Germinal center (tissue), 1 donor: ENCODE results near the gene FAM168B.

Experiments
- DNase-seq: peaks from one replicate; pipeline ENCODE4 v3.0.0; 2012; ENCODE audit warnings: mixed read lengths, low spot score

The FAM168B gene

DNA sequence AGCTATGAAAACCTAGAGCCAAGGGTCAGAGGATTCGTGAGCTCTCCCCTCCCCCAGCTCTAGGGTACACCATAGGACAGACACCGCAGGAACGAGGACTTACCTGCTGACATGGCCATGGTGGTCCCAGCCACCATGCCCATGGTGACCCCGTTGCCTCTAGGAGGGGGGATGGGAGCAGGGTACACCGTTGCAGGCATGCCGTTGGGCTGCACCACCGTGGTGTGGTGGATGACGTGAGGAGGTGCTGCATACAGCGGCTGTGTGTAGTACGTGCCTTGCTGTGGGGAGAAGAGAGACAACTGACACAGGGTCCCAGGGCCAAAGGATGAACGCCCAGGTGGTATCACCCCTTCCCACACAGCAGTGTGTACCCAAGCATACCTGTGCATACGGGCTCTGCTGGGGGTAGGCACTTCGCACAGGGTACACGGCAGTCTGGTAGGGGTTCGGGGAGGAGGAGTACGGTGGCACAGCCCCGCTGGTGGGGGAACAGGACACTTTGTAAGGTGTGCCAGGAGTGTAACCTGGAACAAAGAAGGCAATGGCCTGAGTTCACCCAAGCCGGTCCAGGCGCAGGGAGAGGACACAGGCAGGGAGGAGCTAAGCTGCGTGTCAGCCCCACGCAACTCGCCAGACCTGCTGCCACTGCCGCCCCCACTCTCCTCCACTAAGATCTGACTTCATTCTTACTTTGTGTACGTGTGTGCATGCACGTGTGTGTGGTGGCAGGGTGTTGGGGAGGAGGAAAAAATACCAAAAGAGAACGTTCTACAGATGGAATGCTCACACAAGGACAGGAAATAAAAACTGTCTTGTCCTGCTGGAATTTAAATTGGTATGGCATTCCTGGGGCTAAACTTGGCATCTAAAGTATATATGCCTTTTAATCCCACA is 37.8 kb downstream of the FAM168B start:
- no peak for DNase-seq

DNA sequence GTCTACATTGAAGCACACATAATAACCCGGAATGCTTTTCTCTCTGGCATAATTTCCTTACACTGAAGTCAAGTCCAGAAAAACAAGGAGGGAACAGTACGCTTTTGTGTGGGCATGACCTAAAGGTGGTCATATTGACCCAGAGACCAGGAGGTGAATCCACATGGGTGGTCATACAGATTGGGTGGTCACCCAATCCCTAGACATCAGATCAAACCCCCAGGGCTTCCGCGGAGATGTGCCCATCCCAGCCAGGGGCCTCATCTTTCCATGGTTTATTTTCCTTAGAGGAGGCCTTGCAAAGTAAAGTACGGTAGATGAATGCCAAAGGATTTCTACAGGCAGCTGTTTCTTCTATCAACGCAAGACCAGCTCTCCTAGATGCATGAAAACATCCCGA is 38.8 kb downstream of the FAM168B start:
- DNase-seq = no peak

DNA sequence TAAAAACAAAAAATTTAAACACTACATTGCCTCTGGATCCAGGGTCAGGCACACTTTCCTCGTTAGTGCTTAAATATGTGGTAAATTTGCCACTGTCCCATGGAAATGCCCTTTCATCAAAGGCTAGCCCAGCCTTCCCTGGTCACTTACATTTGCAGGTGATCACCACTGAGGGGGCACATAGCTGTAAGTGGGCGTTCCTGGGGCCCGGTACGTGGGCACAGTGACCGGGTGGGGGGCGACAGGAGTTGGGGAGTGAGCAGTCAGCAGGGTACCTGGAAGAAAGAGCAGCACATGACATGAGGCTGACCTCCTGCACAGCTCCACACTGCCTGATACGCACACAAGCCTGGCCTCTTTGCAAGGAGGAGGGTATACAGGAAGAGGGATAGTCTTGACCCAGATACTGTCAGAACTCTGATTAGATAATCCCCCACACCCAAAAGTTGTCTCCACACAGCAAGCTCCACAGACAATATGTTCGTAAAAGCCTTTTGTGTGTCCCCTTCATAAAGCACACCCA is 40.5 kb downstream of the FAM168B start:
- no peak for DNase-seq

DNA sequence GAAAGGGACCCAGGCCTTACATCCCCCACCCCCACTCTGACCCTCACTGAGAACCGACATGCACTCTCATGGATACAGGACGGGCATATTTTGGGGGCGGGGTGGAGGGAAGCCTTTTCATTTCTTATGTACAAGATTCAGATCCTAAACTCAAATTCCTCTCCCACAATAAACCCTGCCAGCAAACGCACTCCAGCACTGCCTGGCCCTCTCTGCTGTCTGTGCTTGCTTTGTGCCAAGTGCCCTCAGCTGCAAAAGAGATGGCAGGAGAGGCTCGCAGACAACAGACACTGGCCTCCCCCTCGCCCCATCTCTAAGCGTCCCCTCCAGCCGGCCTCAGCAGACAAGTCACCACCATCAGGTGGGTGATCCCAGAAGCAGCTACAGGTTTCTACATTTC is 42.4 kb downstream of the FAM168B start:
- no peak for DNase-seq

DNA sequence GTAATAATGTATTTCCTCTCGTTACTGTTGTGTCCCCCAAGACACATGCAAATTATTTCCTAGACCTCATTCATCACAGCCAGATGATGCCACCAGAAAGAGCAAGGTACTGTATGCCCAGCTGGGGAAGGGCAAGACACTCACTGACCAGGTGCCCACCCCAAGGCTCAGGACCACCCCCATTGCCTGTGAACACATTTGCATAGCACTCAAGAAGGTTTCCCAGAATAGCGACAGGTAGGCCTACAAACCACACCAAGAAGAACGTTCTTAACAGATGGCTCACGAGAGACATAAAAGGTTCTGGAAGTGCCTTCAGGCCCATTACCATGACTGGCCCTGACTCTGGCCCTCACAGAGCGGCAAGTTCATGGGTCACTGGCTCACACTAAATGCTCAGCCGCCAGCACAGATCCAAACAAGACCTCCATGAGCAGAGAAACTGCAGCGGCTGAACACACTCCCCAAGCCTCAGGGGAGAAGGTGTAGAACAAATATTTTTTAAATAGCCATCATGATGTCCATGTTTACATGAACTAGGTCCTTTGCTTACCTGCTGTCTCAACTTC is 44.0 kb downstream of the FAM168B start:
- no peak for DNase-seq

DNA sequence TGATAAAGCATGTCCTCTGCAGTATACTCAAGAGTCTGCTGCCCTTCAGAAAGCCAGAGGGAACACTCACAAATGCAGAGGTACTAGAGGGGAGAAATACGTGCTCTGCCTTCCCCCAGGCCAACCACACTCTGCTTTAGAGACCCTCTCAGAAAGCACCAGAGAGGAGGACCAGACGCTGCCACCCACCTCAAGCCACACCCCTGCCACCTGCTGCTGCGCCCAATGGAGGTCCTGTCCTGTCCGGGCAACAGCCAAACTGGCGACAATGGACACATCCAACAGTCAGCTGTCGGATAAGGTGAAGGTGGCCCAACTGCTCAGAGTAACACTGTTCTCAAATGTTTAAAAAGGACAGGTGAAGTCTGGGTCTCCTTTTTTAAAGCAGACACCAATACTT is 44.6 kb downstream of the FAM168B start:
- DNase-seq = no peak

DNA sequence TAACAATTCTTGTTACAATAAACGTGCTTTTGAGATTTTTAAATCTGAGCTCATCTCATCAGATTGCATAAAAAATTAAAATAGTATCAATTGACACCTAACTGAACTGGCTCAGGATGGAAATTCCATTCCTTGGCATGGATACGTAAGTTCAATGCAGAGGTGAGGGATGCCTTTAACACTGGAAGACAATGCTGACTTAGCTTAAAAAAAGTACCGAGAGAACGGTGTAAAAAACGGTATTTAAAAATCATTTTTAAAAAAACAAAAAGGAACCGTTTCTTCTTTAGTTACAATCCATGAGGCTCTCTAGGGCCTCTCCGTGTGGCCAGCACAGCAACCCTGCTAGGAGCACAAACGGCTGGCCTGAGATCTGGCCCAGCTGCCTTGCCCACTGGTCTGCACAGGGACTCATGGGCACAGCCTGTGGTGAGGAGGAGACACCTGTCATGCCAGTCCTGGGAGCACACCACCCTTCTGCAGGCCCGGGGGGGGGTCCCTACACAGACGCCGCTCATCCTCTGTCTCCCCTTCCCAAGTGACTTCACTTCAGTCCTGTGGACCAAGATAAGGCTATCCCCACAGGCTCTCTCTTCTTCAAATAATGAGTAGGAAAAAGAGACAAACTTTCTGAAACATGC is 45.2 kb downstream of the FAM168B start:
- no peak for DNase-seq

DNA sequence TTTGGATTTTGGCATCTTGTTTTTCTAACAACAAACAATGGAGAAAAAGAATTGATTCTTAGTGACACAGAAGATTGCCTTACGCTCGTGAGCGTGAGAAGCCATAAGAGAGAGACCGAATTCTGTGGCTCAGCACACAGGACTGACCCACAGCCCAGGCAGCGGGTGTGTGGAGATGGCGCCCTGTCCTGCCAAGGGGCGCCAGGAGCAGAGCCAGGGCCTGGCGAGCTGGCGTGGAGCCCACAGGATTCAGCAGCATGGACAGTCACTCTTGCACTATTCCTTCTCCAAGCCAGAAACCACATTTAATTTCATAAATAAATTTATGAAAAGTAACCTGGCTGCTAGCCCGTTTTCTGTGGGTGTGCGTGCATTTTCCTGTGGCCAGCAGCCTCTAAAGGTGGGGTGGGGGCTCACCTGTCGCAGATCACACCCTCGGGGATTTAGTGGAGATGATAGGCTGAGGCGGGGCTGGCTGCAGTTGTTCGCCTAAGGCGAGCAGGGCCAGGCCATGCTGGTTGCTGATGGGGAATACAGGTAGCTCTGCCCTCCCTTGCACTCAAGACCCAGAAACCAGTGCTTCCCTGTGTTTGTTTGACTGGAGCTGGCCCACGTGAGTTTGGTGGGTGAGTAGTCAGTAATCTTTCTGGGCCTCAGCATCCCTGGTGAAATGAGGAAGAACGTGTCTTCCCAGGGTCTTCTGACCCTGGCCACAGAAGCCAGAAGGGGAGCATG is 46.2 kb downstream of the FAM168B start:
- DNase-seq = no peak

DNA sequence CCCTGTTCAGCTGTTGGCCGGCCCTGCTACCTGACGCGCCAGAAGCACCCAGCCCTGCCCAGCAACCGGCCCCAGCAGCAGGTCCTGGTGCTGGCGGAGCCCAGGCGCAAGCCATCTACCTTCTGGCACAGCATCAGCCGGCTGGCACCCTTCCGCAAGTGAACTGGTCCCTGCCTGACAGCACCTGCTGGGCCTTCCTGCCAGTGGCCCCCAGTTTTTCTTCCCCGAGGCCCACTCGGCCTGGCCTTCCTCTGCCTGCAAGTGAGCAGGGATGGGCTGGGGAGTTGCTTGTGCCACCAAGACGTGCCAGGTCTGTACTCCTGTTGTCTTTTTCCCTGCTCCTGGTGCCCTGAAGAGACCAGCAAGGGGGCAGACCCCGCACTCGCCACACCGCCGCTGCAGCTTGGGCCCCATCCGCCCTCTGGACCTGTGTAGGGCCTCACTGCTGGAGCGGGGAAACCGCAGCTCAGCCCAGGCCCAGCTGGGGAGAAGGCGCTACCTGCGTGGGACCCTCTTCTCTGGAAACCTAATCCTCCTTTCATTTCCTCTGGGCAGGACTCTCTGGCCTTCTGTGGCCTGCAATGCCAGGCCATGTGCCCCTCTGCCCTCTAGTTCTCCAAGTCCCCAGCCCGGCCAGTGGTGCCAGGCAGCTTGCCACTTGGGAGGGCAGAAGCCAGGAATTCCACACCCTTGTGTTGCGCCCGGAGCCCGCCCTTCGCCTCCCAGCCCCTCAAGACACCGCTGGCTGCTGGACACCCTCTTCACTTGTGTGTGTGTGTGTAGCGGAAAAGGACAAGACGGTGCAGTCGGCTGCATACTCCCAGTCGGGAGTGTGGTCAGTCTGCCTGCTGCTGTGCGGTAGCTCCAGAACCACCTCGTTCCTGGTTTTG is 47.0 kb downstream of the FAM168B start:
- no peak for DNase-seq

DNA sequence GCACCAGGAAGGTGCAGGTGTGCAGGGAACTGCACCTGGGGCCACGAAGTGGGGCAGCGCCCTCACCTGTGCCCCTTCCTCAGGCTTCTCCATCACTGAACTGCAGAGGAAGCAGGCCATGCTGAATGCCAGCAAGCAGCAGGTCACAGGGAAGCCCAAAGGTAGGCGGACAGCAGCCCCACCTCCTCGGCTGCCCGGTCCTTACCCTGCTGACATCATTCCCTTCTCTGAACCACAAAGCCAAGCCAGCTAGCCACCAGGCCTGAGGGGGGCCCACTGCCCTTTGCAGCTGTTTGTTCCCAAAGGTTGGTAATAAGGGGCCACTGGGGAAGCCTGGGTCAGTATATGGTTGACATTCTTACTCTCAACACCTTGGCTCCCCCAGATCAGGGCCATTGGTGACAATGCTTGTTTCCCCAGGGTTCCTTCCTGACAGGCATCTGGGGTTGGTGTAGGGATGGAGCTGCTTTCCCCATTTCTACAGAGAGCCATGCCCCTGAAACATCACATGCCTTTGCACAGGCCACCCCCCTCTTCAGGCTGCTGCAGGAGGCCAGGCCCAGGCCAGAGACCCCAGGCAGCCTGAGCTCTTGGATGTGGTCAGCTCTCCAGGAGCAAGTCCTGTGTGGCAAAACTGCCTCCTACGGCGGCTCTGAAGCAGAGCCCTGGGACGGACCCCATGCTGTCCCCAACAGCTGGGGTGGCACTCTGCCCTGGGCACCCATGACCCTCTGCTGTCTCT is 47.8 kb downstream of the FAM168B start:
- no peak for DNase-seq

DNA sequence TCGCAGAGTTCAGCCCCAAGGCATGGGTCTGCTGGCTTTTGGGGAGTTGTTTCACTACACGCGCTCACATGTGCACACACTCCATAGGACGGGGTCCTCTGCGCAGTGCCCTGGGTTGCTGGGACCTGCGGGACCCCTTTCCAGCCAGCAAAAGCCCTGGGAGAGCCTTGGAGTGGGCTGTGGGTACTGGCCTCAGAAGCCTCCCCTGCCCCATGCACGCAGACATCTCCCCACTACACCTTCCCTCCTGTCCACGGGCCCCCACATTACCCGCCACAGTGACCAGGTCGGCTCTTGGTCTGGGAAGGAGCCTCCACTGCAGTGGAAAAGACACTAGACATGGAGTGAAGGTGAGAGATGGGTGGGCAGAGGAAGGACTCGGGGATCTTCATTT is 48.5 kb downstream of the FAM168B start:
- DNase-seq = no peak

DNA sequence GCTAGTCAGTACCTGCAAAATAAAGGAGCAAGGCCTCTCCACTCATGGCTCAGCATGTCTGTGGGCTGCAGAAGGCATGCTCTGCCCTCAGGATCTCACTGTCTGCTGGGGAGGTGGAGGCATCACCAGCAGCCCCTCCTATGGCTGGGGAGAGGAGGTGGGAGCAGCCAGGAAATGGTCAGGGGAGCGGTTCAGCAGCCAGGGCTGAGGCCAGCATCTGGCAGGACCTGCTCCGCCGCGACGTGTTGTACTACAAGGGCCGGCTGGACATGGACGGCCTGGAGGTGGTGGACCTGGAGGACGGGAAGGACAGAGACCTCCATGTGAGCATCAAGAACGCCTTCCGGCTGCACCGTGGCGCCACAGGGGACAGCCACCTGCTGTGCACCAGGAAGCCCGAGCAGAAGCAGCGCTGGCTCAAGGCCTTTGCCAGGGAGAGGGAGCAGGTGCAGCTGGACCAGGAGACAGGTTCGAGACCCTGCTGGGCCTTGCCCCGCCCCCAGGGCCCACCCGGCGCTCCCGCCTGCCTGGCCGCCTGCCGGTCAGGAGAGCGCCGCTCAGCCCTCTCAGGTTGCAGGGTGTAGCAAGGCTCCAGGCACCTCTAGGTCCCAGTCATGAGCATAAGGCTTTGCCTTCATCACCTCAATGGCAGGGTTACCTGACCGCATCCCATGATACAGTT is 49.0 kb downstream of the FAM168B start:
- DNase-seq = no peak

DNA sequence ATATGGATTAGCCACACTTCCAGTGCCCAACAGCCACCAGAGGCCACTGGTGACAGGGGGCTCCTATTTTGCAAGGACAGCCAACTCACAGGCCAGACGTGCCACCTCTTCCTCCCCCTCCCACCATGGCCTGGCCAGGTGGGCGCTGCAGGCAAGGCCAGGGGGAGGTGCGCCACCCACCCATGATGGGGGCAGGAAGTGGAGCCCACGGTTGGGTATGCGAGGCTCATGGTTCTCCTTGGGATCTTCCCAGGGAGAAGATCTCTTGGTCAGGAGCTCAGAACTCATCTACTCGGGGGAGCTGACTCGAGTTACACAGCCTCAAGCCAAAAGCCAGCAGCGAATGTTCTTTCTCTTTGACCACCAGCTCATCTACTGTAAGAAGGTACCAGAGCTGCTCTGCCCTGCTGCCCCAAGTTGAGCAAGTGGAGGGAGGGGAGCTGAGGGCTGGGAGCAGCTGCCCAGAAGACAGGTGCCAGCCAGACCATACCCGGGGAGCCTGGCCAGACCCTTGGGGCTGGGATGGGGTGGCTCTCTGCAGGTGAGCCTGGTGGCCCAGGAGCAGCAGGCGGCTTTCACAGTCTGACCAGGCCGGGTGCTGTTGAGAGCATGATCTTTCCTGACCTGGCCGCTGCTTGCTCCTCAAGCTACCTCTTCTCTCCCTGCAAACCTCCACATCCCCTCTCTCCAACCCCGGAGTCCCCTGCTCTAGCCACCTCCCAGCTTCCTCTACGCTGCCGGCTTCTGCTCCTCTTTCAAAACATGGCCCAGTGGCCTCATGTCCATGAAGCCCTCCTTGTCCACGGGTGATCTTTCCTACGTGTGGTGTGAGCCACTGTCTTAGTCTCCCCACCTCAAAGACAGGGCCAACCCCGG is 49.8 kb downstream of the FAM168B start:
- no peak for DNase-seq

DNA sequence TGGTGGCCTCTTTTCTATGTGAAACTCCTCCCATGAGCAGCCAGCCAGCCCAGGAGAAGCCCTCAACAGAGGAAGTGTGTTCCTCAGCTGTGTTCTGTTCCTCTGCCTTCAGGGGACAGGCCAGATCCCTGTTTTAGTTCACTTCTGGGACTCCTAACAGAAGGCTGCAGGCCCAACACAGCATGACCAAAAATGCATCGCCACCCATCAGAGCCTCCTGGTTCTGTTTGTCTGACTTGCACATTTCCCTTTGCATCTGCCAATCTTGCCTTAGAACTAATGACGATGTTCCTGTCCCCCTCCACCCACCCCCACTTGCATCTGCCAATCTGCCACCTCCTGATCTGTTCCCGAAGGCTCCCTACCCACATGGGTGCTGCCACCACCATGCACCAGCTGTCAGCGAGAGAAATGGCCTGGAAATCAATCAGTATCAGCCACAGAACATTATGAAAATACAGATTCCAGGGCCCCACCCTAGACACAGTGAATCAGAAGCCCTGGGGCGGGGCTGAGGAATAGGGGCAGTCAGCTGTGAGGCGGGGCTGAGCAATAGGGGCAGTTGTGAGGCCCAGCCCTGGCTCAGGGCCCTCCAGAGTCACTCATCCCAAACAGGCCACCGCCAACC is 51.0 kb downstream of the FAM168B start:
- no peak for DNase-seq

DNA sequence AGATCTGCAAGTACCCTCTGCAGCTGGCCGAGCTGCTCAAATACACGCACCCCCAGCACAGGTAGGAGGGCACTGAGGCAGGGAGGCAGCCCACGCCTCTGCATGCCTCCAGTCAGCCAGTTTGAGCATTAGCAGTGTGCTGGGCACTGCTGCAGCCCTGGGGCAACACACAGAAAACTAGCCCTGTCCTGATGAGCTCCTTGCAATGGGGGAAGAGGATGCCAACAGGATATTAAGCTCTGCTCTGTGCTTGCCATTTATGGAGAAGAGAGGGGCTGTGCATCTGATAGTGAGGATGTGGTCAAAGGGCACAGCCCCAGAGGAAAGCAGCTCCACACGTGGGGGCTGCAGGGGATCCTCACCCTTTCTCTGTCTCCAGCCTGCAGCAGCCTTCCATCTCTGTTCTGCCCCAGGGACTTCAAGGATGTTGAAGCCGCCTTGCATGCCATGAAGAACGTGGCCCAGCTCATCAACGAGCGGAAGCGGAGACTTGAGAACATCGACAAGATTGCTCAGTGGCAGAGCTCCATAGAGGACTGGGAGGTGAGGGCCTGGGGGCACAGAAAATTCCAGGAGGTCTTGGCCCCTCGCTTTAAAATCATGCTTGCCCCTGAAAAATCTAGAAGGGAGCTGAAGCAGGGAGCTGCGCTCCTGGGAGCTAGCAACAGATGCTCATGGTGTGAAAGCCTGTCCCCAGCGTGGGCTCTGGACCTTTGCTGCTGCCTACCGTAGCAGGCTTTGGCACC is 51.7 kb downstream of the FAM168B start:
- DNase-seq = no peak

DNA sequence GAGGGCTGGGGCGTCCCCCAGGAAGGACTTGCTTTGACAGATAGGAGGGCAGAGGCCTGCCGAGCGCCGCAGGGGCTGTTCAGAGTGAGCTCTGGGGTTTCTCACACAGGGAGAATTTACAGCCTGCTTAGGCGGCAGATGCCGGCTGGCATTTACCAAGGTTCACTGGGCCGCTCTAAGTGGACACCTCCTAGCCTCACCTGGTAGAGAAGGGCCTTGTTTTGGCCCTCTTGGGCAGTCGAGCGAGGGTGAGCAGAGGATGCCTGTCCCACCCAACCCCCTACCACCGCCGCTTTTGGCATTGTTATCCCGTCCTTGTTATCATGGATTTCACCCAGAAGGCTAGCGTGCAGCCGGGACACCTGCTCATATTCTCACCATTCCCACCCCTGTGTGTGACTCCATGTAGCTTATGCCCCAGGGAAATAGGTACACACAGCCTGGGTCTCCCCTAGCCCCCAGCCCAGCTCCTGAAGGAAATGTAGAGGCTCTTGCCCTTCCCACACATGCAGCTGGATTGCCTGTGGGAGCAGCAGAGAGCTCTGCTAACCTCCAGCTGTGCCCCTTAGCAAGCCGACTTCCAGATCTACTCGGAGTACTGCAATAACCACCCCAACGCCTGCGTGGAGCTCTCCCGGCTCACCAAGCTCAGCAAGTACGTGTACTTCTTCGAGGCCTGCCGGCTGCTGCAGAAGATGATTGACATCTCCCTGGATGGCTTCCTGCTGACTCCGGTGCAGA is 52.4 kb downstream of the FAM168B start:
- DNase-seq = no peak
